Measurements from ENCODE around the gene VPS29. TPM values are rescaled to one million over a fixed set of nuclear protein-coding genes. Genes with fewer than 3 reads are reported as not detected.

The VPS29 gene
- total and polyA plus RNA-seq, 2 experiments from 2014 or later = 39.1 to 115 TPM

- TF ChIP-seq REST (IDR thresholded peaks at IDR 0.05; ENCODE audit: unreplicated experiment) = no peak
- TF ChIP-seq CREB1 (CRISPR knock-in tag; IDR thresholded peaks at IDR 0.05; ENCODE audit: low read depth) = no peak
- TF ChIP-seq POLR2AphosphoS5 (IDR thresholded peaks at IDR 0.05; ENCODE audit: low read depth) = no peak
- no peak for TF ChIP-seq EZH2 (IDR thresholded peaks at IDR 0.05; ENCODE audit: low read depth, unreplicated experiment)
- no peak for TF ChIP-seq EZH2phosphoT487 (IDR thresholded peaks at IDR 0.05; ENCODE audit: unreplicated experiment)
- no peak for TF ChIP-seq JUNB (IDR thresholded peaks at IDR 0.05; ENCODE audit: unreplicated experiment)
- no peak for TF ChIP-seq ZNF114 (CRISPR knock-in tag; IDR thresholded peaks at IDR 0.05)
- TF ChIP-seq, protein P1, sequence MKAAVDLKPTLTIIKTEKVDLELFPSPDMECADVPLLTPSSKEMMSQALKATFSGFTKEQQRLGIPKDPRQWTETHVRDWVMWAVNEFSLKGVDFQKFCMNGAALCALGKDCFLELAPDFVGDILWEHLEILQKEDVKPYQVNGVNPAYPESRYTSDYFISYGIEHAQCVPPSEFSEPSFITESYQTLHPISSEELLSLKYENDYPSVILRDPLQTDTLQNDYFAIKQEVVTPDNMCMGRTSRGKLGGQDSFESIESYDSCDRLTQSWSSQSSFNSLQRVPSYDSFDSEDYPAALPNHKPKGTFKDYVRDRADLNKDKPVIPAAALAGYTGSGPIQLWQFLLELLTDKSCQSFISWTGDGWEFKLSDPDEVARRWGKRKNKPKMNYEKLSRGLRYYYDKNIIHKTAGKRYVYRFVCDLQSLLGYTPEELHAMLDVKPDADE (IDR thresholded peaks at IDR 0.05) = no peak
- TF ChIP-seq ZNF331 (CRISPR knock-in tag; IDR thresholded peaks at IDR 0.05; ENCODE audit: low read depth) = no peak
- TF ChIP-seq NANOG (IDR thresholded peaks at IDR 0.05; ENCODE audit: borderline replicate concordance) = no peak
- TF ChIP-seq CTCF (conservative IDR thresholded peaks at IDR 0.05; ENCODE audit: low read depth in 2 of 2) = no peak
These were observed 6.2 kb upstream of the VPS29 start (continued) for GRCh38 chr12:110508071-110508586.

- Histone ChIP-seq H3K9me2 (ENCODE audit: insufficient read depth) (peaks cover 10% of the 10 kb centered on the region), H3K4me3 (no peak overlapping the region), H3F3A (replicated peaks; ENCODE audit: low read depth) (no peaks in the 10 kb centered on the region), H3K36me3 (ENCODE audit: insufficient read depth) (no peaks in the 10 kb centered on the region), H2AFZ (no peak overlapping the region), H3K4me2 (no peak overlapping the region), H3K4me1 (ENCODE audit: insufficient read depth) (peaks cover 6% of the 10 kb centered on the region; the same call in 1 of the 2 replicates), H3K27ac (ENCODE audit: low read depth) (no peak overlapping the region), H3K27me3 (ENCODE audit: insufficient read depth) (peaks cover 19% of the 10 kb centered on the region), H4K20me1 (replicated peaks; ENCODE audit: insufficient read depth) (no peaks in the 10 kb centered on the region), H3K79me2 (replicated peaks; ENCODE audit: insufficient read depth) (peaks cover 8% of the 10 kb centered on the region; the same call in 1 of the 2 replicates)
- H3K4me3 Mint-ChIP-seq = no peak overlapping the region
- ATAC-seq (no peak), DNase-seq (ENCODE audit: low spot score) (no peak)
- H3K4me1 Mint-ChIP-seq = peaks cover 3% of the 10 kb centered on the region
- H3K27me3 Mint-ChIP-seq (ENCODE audit: insufficient read depth, low read depth, poor library complexity) = peaks cover 24% of the 10 kb centered on the region
- H3K9me3 Mint-ChIP-seq = peaks cover 19% of the 10 kb centered on the region
- no peak overlapping the region for H3K27ac Mint-ChIP-seq
- H3K36me3 Mint-ChIP-seq (ENCODE audit: low read depth) = peaks cover 11% of the 10 kb centered on the region; the same call in 2 of the 3 replicates
- no peak for TF ChIP-seq JUNB (IDR thresholded peaks at IDR 0.05; ENCODE audit: unreplicated experiment)
- TF ChIP-seq CREB1 (CRISPR knock-in tag; IDR thresholded peaks at IDR 0.05; ENCODE audit: low read depth) = no peak
- no peak for TF ChIP-seq REST (IDR thresholded peaks at IDR 0.05; ENCODE audit: unreplicated experiment)
- TF ChIP-seq EZH2 (IDR thresholded peaks at IDR 0.05; ENCODE audit: low read depth, unreplicated experiment) = no peak
- TF ChIP-seq EZH2phosphoT487 (IDR thresholded peaks at IDR 0.05; ENCODE audit: unreplicated experiment) = no peak
- no peak for TF ChIP-seq CTCF (conservative IDR thresholded peaks at IDR 0.05; ENCODE audit: low read depth in 2 of 2)
- TF ChIP-seq ZNF331 (CRISPR knock-in tag; IDR thresholded peaks at IDR 0.05; ENCODE audit: low read depth) = no peak
- no peak for TF ChIP-seq ZNF114 (CRISPR knock-in tag; IDR thresholded peaks at IDR 0.05)
- TF ChIP-seq STAT1 (IDR thresholded peaks at IDR 0.05; ENCODE audit: unreplicated experiment) = no peak
- TF ChIP-seq NANOG (IDR thresholded peaks at IDR 0.05; ENCODE audit: borderline replicate concordance) = no peak
- TF ChIP-seq POLR2AphosphoS5 (IDR thresholded peaks at IDR 0.05; ENCODE audit: low read depth) = no peak
- TF ChIP-seq, protein P1 (IDR thresholded peaks at IDR 0.05) = no peak
These were observed 3.4 kb upstream of the VPS29 start for GRCh38 chr12:110505332-110505731.
